ENCODE measurements around the gene LYZ. TPM values are rescaled to one million over a fixed set of nuclear protein-coding genes. Genes with fewer than 3 reads are reported as not detected.
"Not testable (repeated sequence)": the region's sequence is repeated elsewhere in the genome, so short reads cannot be mapped to it uniquely, and the experiment has no call there.

The LYZ gene
- 100 to 1,000 TPM in 1 of 4 donors, 10 to 100 TPM in 1, 1 to 10 TPM in 2; 2.7 to 121 (median 23.2) TPM for total RNA-seq

GRCh38 chr12:69348162-69348938 lies at the start of gene LYZ:
Gene LYZ, plus strand, starts transcription at chr12:69348381. Its CDS starts 28 bp downstream, at chr12:69348409.
- intact Hi-C loops (cut with DNase I): no loop called here
- peak within 1 kb of the TSS in 1 of 4 donors; percentile 39 for H3K4me3 ChIP-seq
- no peaks in the 10 kb centered on the region for H3K27me3 ChIP-seq
- 56 to 67% methylated on average over 3 to 4 of the region's 4 CpGs for WGBS, 2 donors
- TF ChIP-seq POLR2A (IDR thresholded peaks at IDR 0.05): peak in 1 of 4 donors; percentile 22
- TF ChIP-seq CTCF (IDR thresholded peaks at IDR 0.05): no peak
- peak within 1 kb of the TSS in 1 of 4 donors; percentile 50 for H3K27ac ChIP-seq
- peaks cover 0 to 7% (median 0%) of the 10 kb centered on the region in 3 donors for H3K4me1 ChIP-seq
- H3K36me3 ChIP-seq: no peaks in the 10 kb centered on the region
- DNase-seq: no peak
- no peaks in the 10 kb centered on the region for H3K9me3 ChIP-seq

- intact Hi-C loops (cut with DNase I): no loop called here
- H3K4me3 ChIP-seq: no peak overlapping the region
Measured at GRCh38 chr12:69298947-69299346, 49.2 kb upstream of the LYZ start.

GRCh38 chr12:69304284-69304683 lies 43.9 kb upstream of the LYZ start:
- H3K27me3 ChIP-seq: no peaks in the 10 kb centered on the region
- WGBS, 2 donors: 86 to 95% methylated on average over 1 of the region's 1 CpG
- H3K4me1 ChIP-seq: peaks cover 0 to 13% (median 0%) of the 10 kb centered on the region in 3 donors
- no peaks in the 10 kb centered on the region for H3K36me3 ChIP-seq
- TF ChIP-seq POLR2A (IDR thresholded peaks at IDR 0.05): no peak
- TF ChIP-seq CTCF (IDR thresholded peaks at IDR 0.05): no peak
- no peak for DNase-seq
- H3K9me3 ChIP-seq: peaks cover 0 to 10% (median 10%) of the 10 kb centered on the region in 3 donors
- no peak overlapping the region for H3K4me3 ChIP-seq
- H3K27ac ChIP-seq: no peak overlapping the region
- intact Hi-C loops (cut with DNase I): no loop called here

More at GRCh38 chr12:69298947-69299346, 49.2 kb upstream of the LYZ start:
- H3K36me3 ChIP-seq: no peaks in the 10 kb centered on the region
- no peak for DNase-seq
- 40 to 42% methylated on average over 2 of the region's 2 CpGs for WGBS, 2 donors
- H3K4me1 ChIP-seq: peaks cover 0 to 17% (median 0%) of the 10 kb centered on the region in 3 donors
- peaks cover 0 to 6% (median 2%) of the 10 kb centered on the region in 3 donors for H3K9me3 ChIP-seq
- no peak overlapping the region for H3K27ac ChIP-seq
- H3K27me3 ChIP-seq: no peaks in the 10 kb centered on the region
- no peak for TF ChIP-seq POLR2A (IDR thresholded peaks at IDR 0.05)

- WGBS, 2 donors: 72 to 81% methylated on average over 3 of the region's 3 CpGs
- H3K36me3 ChIP-seq: no peaks in the 10 kb centered on the region
- H3K9me3 ChIP-seq: peaks cover 0 to 4% (median 2%) of the 10 kb centered on the region in 3 donors
- no peak for TF ChIP-seq POLR2A (IDR thresholded peaks at IDR 0.05)
- TF ChIP-seq CTCF (IDR thresholded peaks at IDR 0.05): no peak
- no peak for DNase-seq
- no peak overlapping the region for H3K27ac ChIP-seq
- no peaks in the 10 kb centered on the region for H3K4me1 ChIP-seq
- H3K4me3 ChIP-seq: no peak overlapping the region
- no peaks in the 10 kb centered on the region for H3K27me3 ChIP-seq
- intact Hi-C loops (cut with DNase I): no loop called here
Measured at GRCh38 chr12:69309461-69309860, 38.7 kb upstream of the LYZ start.

- no peaks in the 10 kb centered on the region for H3K27me3 ChIP-seq
- no peak overlapping the region for H3K27ac ChIP-seq
- H3K4me1 ChIP-seq: no peaks in the 10 kb centered on the region
- H3K4me3 ChIP-seq: no peak overlapping the region
- no peaks in the 10 kb centered on the region for H3K9me3 ChIP-seq
- TF ChIP-seq CTCF (IDR thresholded peaks at IDR 0.05) (no peak), POLR2A (IDR thresholded peaks at IDR 0.05) (no peak)
- H3K36me3 ChIP-seq: no peaks in the 10 kb centered on the region
- 85 to 96% methylated on average over 3 of the region's 3 CpGs for WGBS, 2 donors
- DNase-seq: no peak
- intact Hi-C loops (cut with DNase I): no loop called here
Measured at GRCh38 chr12:69313209-69313608, 35.0 kb upstream of the LYZ start.

GRCh38 chr12:69316784-69317183 lies 31.4 kb upstream of the LYZ start:
- H3K27me3 ChIP-seq; H3K36me3 ChIP-seq; H3K4me3 ChIP-seq; H3K27ac ChIP-seq; H3K9me3 ChIP-seq; DNase-seq; intact Hi-C loops (cut with DNase I); H3K4me1 ChIP-seq: not testable (repeated sequence)

- H3K4me1 ChIP-seq; H3K4me3 ChIP-seq; H3K27ac ChIP-seq; intact Hi-C loops (cut with DNase I); H3K9me3 ChIP-seq; DNase-seq; H3K36me3 ChIP-seq; H3K27me3 ChIP-seq: not testable (repeated sequence)
- WGBS, 2 donors: 75% methylated on average over 2 of the region's 2 CpGs
Measured at GRCh38 chr12:69317233-69317632, 30.9 kb upstream of the LYZ start.

All from esophagus squamous epithelium (tissue), 5 donors.